ENCODE measurements around the gene ZNF441.
"Not testable (repeated sequence)": the region's sequence is repeated elsewhere in the genome, so short reads cannot be mapped to it uniquely, and the experiment has no call there.

Gene ZNF441

GRCh38 chr19:11814029-11814699, 47.4 kb downstream of the ZNF441 start, which contains the start of gene ZNF440:
TSS of gene ZNF440 (plus strand) at chr19:11814273. CDS start at chr19:11814448, 175 bp downstream.
- peak; percentile 93 for DNase-seq (ENCODE audit: insufficient read length)
- FAIRE-seq: peak; percentile 94
- TF ChIP-seq POLR2A (IDR thresholded peaks at IDR 0.05; ENCODE audit: low read depth, low read length) (peak; percentile 85), TAF1 (IDR thresholded peaks at IDR 0.05; ENCODE audit: borderline replicate concordance, low read depth, low read length) (peak; percentile 76), POLR2AphosphoS5 (IDR thresholded peaks at IDR 0.05; ENCODE audit: low read depth, low read length) (peak; percentile 91)

- no peak for FAIRE-seq
- no peak for DNase-seq (ENCODE audit: insufficient read length)
- TF ChIP-seq POLR2AphosphoS5 (IDR thresholded peaks at IDR 0.05; ENCODE audit: low read depth, low read length) (no peak), POLR2A (IDR thresholded peaks at IDR 0.05; ENCODE audit: low read depth, low read length) (no peak)
These were observed 47.9 kb downstream of the ZNF441 start for GRCh38 chr19:11814700-11815035.

GRCh38 chr19:11821474-11822109, 54.8 kb downstream of the ZNF441 start:
- FAIRE-seq: no peak
- no peak for TF ChIP-seq TAF1 (IDR thresholded peaks at IDR 0.05; ENCODE audit: borderline replicate concordance, low read depth, low read length)
- no peak for TF ChIP-seq POLR2A (IDR thresholded peaks at IDR 0.05; ENCODE audit: low read depth, low read length)
- no peak for TF ChIP-seq POLR2AphosphoS5 (IDR thresholded peaks at IDR 0.05; ENCODE audit: low read depth, low read length)
- no peak for DNase-seq (ENCODE audit: insufficient read length)

- FAIRE-seq; DNase-seq (ENCODE audit: insufficient read length): not testable (repeated sequence)
These were observed 62.4 kb downstream of the ZNF441 start for GRCh38 chr19:11828957-11829876.

GRCh38 chr19:11832253-11832912, 65.6 kb downstream of the ZNF441 start:
- FAIRE-seq: no peak
- TF ChIP-seq POLR2AphosphoS5 (IDR thresholded peaks at IDR 0.05; ENCODE audit: low read depth, low read length): no peak
- TF ChIP-seq TAF1 (IDR thresholded peaks at IDR 0.05; ENCODE audit: borderline replicate concordance, low read depth, low read length): no peak
- TF ChIP-seq POLR2A (IDR thresholded peaks at IDR 0.05; ENCODE audit: low read depth, low read length): no peak
- no peak for DNase-seq (ENCODE audit: insufficient read length)

- DNase-seq (ENCODE audit: insufficient read length): no peak
- TF ChIP-seq TAF1 (IDR thresholded peaks at IDR 0.05; ENCODE audit: borderline replicate concordance, low read depth, low read length): no peak
- no peak for TF ChIP-seq POLR2AphosphoS5 (IDR thresholded peaks at IDR 0.05; ENCODE audit: low read depth, low read length)
- TF ChIP-seq POLR2A (IDR thresholded peaks at IDR 0.05; ENCODE audit: low read depth, low read length): no peak
- FAIRE-seq: no peak
These were observed 66.7 kb downstream of the ZNF441 start for GRCh38 chr19:11833541-11833940.
